SK-N-SH (cell line): ENCODE measurements around the gene CPNE7. TPM values are rescaled to one million over a fixed set of nuclear protein-coding genes. Genes with fewer than 3 reads are reported as not detected.

Source experiments
- CTCF ChIA-PET: fragments of 300-600, 350-600 bp; formaldehyde crosslinking; extraction: SDS; loops from one replicate; lab custom pipeline; 2021; lab: Yijun Ruan, JAX
- POLR2A ChIA-PET: fragments of 350-600 bp; sonication (Branson Sonifier 250); formaldehyde crosslinking; extraction: SDS; loops from one replicate; lab custom pipeline; 2020; ENCODE audit warnings: antibody characterized with exemption, inconsistent platforms; lab: Yijun Ruan, JAX
- DNase-seq: peaks from one replicate; pipeline ENCODE4 v3.0.0; 2012
- H2AFZ ChIP-seq: fragments of 200-600 bp; sonication (generic); 2 replicates; pipeline ENCODE4 v1.8.1; 2016; ENCODE audit warnings: antibody characterized with exemption, mild to moderate bottlenecking, low read depth
- H3F3A ChIP-seq: fragments of 200-600 bp; sonication (generic); replicated peaks from 2 replicates; pipeline ENCODE3; 2016; ENCODE audit warnings: antibody characterized with exemption, mild to moderate bottlenecking; ENCODE audit not compliant: insufficient read depth
- H3K27ac ChIP-seq, 2 experiments: fragments of 200-500 bp in 1 of 2; fragments of 200-600 bp in 1 of 2; sonication (Bioruptor generic) in 1 of 2; sonication (generic), shearing (Covaris generic) in 1 of 2; 2 replicates each; pipeline versions ENCODE4 v1.5.1 to v1.6.1; 2014 to 2016; ENCODE audit warnings: low read depth in 2 of 2, inconsistent platforms in 1 of 2, low read length in 1 of 2, mild to moderate bottlenecking in 1 of 2, mixed read lengths in 1 of 2
- H3K27me3 ChIP-seq: fragments of 200-600 bp; sonication (generic), shearing (Covaris generic); 2 replicates; pipeline ENCODE4 v1.6.1; 2016; ENCODE audit warnings: mixed run types; ENCODE audit not compliant: insufficient read depth
- H3K36me3 ChIP-seq, 2 experiments: fragments of 200-500 bp in 1 of 2; fragments of 200-600 bp in 1 of 2; sonication (Bioruptor generic) in 1 of 2; sonication (generic) in 1 of 2; replicated peaks in 1 of 2; 2 replicates each; pipeline versions ENCODE3 to v1.5.1; 2014 to 2016; ENCODE audit warnings: low read length in 1 of 2, mild to moderate bottlenecking in 1 of 2; ENCODE audit not compliant: insufficient read depth in 2 of 2, control insufficient read depth in 1 of 2
- H3K4me1 ChIP-seq, 2 experiments: fragments of 200-500 bp in 1 of 2; fragments of 200-600 bp in 1 of 2; sonication (Bioruptor generic) in 1 of 2; sonication (generic), shearing (Covaris generic) in 1 of 2; 2 replicates each; pipeline versions ENCODE4 v1.5.1 to v1.6.1; 2014 to 2016; ENCODE audit warnings: low read depth in 1 of 2, low read length in 1 of 2, mixed run types in 1 of 2; ENCODE audit not compliant: insufficient read depth in 2 of 2, control insufficient read depth in 1 of 2
- H3K4me2 ChIP-seq: fragments of 200-600 bp; sonication (generic), shearing (Covaris generic); 2 replicates; pipeline ENCODE4 v1.6.1; 2017; ENCODE audit warnings: mixed run types
- H3K4me3 ChIP-seq, 2 experiments: fragments of 200-500 bp in 1 of 2; fragments of 200-600 bp in 1 of 2; sonication (Bioruptor generic) in 1 of 2; sonication (generic), shearing (Covaris generic) in 1 of 2; 2 replicates each; pipeline versions ENCODE4 v1.5.1 to v1.8.1; 2014 to 2016; ENCODE audit warnings: low read depth in 2 of 2, inconsistent platforms in 1 of 2, low read length in 1 of 2, mild to moderate bottlenecking in 1 of 2, mixed read lengths in 1 of 2, moderate library complexity in 1 of 2
- H3K79me2 ChIP-seq: fragments of 200-600 bp; sonication (generic); 2 replicates; pipeline ENCODE4 v1.8.1; 2017; ENCODE audit warnings: mild to moderate bottlenecking; ENCODE audit not compliant: insufficient read depth
- H3K9ac ChIP-seq: fragments of 200-600 bp; sonication (generic); 2 replicates; pipeline ENCODE4 v1.6.1; 2017; ENCODE audit warnings: mixed run types
- H3K9me2 ChIP-seq: fragments of 200-600 bp; sonication (generic); 2 replicates; pipeline ENCODE4 v1.6.1; 2017; ENCODE audit warnings: mixed run types
- H3K9me3 ChIP-seq: fragments of 200-600 bp; sonication (generic); 2 replicates; pipeline ENCODE4 v1.6.1; 2017; ENCODE audit warnings: mixed run types, mild to moderate bottlenecking, moderate library complexity
- H4K20me1 ChIP-seq: fragments of 200-600 bp; sonication (generic); 2 replicates; pipeline ENCODE4 v1.6.1; 2017; ENCODE audit warnings: mild to moderate bottlenecking, mixed run types; ENCODE audit not compliant: insufficient read depth
- CTCF ChIP-seq: fragments of 200-600 bp; sonication (generic); IDR thresholded peaks from 2 replicates; pipeline ENCODE4 v1.6.1; 2017; ENCODE audit warnings: antibody characterized with exemption, mild to moderate bottlenecking, moderate library complexity
- ELF1 ChIP-seq: IDR thresholded peaks from 2 replicates; pipeline ENCODE4 v1.4.0; 2012
- EZH2phosphoT487 ChIP-seq: fragments of 200-600 bp; sonication (generic); IDR thresholded peaks from 2 replicates; pipeline ENCODE4 v1.6.1; 2017; ENCODE audit warnings: low read depth, mixed run types, mild to moderate bottlenecking, antibody characterized with exemption, moderate library complexity, borderline replicate concordance
- FOSL2 ChIP-seq: IDR thresholded peaks from 2 replicates; pipeline ENCODE4 v1.4.0; 2012; ENCODE audit warnings: low read depth, mild to moderate bottlenecking, moderate library complexity, borderline replicate concordance
- FOXM1 ChIP-seq: IDR thresholded peaks from 2 replicates; pipeline ENCODE4 v1.4.0; 2012; ENCODE audit warnings: low read depth, mild to moderate bottlenecking
- JUND ChIP-seq: IDR thresholded peaks from 2 replicates; pipeline ENCODE4 v1.4.0; 2012
- MAX ChIP-seq: IDR thresholded peaks from 2 replicates; pipeline ENCODE4 v1.4.0; 2012; ENCODE audit warnings: low read depth
- NRF1 ChIP-seq: IDR thresholded peaks from 2 replicates; pipeline ENCODE4 v1.6.1; 2012; ENCODE audit warnings: low read depth, mild to moderate bottlenecking, low read length
- SIN3A ChIP-seq: IDR thresholded peaks from 2 replicates; pipeline ENCODE4 v1.6.1; 2012; ENCODE audit warnings: low read depth, mild to moderate bottlenecking, low read length, moderate library complexity, borderline replicate concordance
- SMC3 ChIP-seq: IDR thresholded peaks from 2 replicates; pipeline ENCODE4 v1.6.1; 2012; ENCODE audit warnings: low read depth, low read length, improper control_type of control experiment
- TCF12 ChIP-seq: IDR thresholded peaks from 2 replicates; pipeline ENCODE4 v1.4.0; 2012
- TEAD4 ChIP-seq: IDR thresholded peaks from 2 replicates; pipeline ENCODE4 v1.4.0; 2012; ENCODE audit warnings: mild to moderate bottlenecking, borderline replicate concordance; ENCODE audit not compliant: insufficient read depth
- YY1 ChIP-seq: IDR thresholded peaks from 2 replicates; pipeline ENCODE4 v1.4.0; 2012; ENCODE audit warnings: low read depth, mild to moderate bottlenecking
- WGBS: methylation state at CpG from one replicate; pipeline ENCODE4 v1.1.6; 2017; ENCODE audit warnings: low lambda C conversion rate; 5-methylcytosine and 5-hydroxymethylcytosine counted together
- polyA plus RNA-seq, 3 experiments: library from polyadenylated mRNA; depleted of rRNA; stranded (reverse); fragments of >200 nt; gene quantifications; 2 replicates each; pipeline ENCODE4 v1.2.3, GENCODE V29; 2012
- TF ChIP-seq, protein P1 (sequence below): IDR thresholded peaks from 2 replicates; pipeline ENCODE4 v1.4.0; 2012; ENCODE audit warnings: low read depth, borderline replicate concordance
- TF ChIP-seq, protein P2 (sequence below): IDR thresholded peaks from 2 replicates; pipeline ENCODE4 v1.6.1; 2012; ENCODE audit warnings: mild to moderate bottlenecking, low read depth, low read length, moderate library complexity
- TF ChIP-seq, protein P3 (sequence below): IDR thresholded peaks from 2 replicates; pipeline ENCODE4; 2012

CPNE7 gene
- polyA plus RNA-seq, 1 of the 3 experiments (the other 2 are of a cell fraction), result 3.9 TPM

GRCh38 chr16:89584768-89585549, 9.4 kb downstream of the CPNE7 start:
- no peak overlapping the region for H3K4me3 ChIP-seq
- no peaks in the 10 kb centered on the region for H4K20me1 ChIP-seq
- no peaks in the 10 kb centered on the region for H3K9me3 ChIP-seq
- no peak for TF ChIP-seq JUND
- no peaks in the 10 kb centered on the region for H3K79me2 ChIP-seq
- peaks cover 16% of the 10 kb centered on the region for H3F3A ChIP-seq
- WGBS, result 76% methylated on average over 19 of the region's 25 CpGs
- ChIA-PET CTCF (interaction anchor here (0.6 to 1.6 kb wide), 2 partner anchors 19 to 116 kb away, joined by 3 to 5 read pairs; no protein-coding TSS in a partner anchor), POLR2A (no interaction called here)
- no peak overlapping the region for H2AFZ ChIP-seq
- peaks cover 5 to 12% of the 10 kb centered on the region in 2 experiments; a peak in 3 of 4 replicates for H3K4me1 ChIP-seq
- no peaks in the 10 kb centered on the region for H3K9me2 ChIP-seq
- no peaks in the 10 kb centered on the region for H3K27me3 ChIP-seq
- H3K9ac ChIP-seq, result no peak overlapping the region
- peak; percentile 44 for DNase-seq
- no peak overlapping the region for H3K27ac ChIP-seq
- H3K36me3 ChIP-seq, result no peaks in the 10 kb centered on the region
- H3K4me2 ChIP-seq, result no peak overlapping the region

DNA sequence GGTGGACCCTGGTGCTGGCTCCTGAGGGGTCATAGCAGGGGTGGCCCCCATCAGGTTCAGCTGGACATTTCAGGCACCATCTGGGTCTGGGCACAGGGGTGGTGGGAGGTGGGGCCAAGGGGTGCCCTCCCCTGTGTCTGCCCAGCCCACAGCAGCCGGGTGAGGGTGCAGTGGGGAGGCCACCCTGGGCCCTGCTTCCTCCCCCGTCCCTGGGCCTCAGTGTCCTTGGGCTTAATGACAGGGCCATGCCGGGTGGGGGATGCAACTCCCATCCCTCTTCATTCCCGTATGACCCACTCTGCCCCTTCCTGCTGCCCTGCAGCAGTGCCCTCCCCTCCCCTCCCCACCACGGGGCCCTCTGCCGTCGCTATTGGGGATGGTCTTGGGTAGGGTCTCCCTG, 10.7 kb downstream of the CPNE7 start:
- Histone ChIP-seq H3F3A (peaks cover 4% of the 10 kb centered on the region), H2AFZ (no peak overlapping the region)
- peak; percentile 35 for DNase-seq
- TF ChIP-seq MAX (no peak), SIN3A (no peak), EZH2phosphoT487 (no peak), TCF12 (no peak), SMC3 (no peak), JUND (no peak), ELF1 (no peak), YY1 (no peak), FOXM1 (no peak), NRF1 (no peak), CTCF (no peak), TEAD4 (no peak), FOSL2 (no peak)
- TF ChIP-seq, protein P1, sequence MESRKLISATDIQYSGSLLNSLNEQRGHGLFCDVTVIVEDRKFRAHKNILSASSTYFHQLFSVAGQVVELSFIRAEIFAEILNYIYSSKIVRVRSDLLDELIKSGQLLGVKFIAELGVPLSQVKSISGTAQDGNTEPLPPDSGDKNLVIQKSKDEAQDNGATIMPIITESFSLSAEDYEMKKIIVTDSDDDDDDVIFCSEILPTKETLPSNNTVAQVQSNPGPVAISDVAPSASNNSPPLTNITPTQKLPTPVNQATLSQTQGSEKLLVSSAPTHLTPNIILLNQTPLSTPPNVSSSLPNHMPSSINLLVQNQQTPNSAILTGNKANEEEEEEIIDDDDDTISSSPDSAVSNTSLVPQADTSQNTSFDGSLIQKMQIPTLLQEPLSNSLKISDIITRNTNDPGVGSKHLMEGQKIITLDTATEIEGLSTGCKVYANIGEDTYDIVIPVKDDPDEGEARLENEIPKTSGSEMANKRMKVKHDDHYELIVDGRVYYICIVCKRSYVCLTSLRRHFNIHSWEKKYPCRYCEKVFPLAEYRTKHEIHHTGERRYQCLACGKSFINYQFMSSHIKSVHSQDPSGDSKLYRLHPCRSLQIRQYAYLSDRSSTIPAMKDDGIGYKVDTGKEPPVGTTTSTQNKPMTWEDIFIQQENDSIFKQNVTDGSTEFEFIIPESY, result no peak
- TF ChIP-seq, protein P2, sequence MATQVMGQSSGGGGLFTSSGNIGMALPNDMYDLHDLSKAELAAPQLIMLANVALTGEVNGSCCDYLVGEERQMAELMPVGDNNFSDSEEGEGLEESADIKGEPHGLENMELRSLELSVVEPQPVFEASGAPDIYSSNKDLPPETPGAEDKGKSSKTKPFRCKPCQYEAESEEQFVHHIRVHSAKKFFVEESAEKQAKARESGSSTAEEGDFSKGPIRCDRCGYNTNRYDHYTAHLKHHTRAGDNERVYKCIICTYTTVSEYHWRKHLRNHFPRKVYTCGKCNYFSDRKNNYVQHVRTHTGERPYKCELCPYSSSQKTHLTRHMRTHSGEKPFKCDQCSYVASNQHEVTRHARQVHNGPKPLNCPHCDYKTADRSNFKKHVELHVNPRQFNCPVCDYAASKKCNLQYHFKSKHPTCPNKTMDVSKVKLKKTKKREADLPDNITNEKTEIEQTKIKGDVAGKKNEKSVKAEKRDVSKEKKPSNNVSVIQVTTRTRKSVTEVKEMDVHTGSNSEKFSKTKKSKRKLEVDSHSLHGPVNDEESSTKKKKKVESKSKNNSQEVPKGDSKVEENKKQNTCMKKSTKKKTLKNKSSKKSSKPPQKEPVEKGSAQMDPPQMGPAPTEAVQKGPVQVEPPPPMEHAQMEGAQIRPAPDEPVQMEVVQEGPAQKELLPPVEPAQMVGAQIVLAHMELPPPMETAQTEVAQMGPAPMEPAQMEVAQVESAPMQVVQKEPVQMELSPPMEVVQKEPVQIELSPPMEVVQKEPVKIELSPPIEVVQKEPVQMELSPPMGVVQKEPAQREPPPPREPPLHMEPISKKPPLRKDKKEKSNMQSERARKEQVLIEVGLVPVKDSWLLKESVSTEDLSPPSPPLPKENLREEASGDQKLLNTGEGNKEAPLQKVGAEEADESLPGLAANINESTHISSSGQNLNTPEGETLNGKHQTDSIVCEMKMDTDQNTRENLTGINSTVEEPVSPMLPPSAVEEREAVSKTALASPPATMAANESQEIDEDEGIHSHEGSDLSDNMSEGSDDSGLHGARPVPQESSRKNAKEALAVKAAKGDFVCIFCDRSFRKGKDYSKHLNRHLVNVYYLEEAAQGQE, result no peak
- TF ChIP-seq, protein P3, sequence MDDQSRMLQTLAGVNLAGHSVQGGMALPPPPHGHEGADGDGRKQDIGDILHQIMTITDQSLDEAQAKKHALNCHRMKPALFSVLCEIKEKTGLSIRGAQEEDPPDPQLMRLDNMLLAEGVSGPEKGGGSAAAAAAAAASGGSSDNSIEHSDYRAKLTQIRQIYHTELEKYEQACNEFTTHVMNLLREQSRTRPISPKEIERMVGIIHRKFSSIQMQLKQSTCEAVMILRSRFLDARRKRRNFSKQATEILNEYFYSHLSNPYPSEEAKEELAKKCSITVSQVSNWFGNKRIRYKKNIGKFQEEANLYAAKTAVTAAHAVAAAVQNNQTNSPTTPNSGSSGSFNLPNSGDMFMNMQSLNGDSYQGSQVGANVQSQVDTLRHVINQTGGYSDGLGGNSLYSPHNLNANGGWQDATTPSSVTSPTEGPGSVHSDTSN, result no peak
- TF ChIP-seq, all 33 proteins: peak for 0
- ChIA-PET CTCF (no interaction called here), POLR2A (no interaction called here)
- Histone ChIP-seq H3K9me3 (no peaks in the 10 kb centered on the region), H3K79me2 (no peaks in the 10 kb centered on the region), H3K4me1 (peaks cover 5 to 12% of the 10 kb centered on the region in 2 experiments; a peak in 3 of 4 replicates), H3K27ac (no peak overlapping the region), H3K9me2 (no peaks in the 10 kb centered on the region), H3K4me2 (no peak overlapping the region), H3K27me3 (no peaks in the 10 kb centered on the region), H3K36me3 (no peaks in the 10 kb centered on the region), H3K4me3 (no peak overlapping the region), H4K20me1 (no peaks in the 10 kb centered on the region), H3K9ac (no peak overlapping the region)
- no CpG with 5 or more reads among the region's 7 CpGs for WGBS
